Activated naive CD4-positive, alpha-beta T cell treated with Interleukin-2 at 50 U/mL for 16 hours (primary cell): ENCODE data around the gene DGKD.

Source experiments
- DNase-seq: peaks from one replicate; pipeline ENCODE4 v3.0.0-alpha.2; 2020

Gene DGKD

GRCh38 chr2:233430081-233430480 lies 75.8 kb downstream of the DGKD start:
- DNase-seq: no peak

GRCh38 chr2:233430651-233431050 lies 76.4 kb downstream of the DGKD start:
- no peak for DNase-seq

DNA sequence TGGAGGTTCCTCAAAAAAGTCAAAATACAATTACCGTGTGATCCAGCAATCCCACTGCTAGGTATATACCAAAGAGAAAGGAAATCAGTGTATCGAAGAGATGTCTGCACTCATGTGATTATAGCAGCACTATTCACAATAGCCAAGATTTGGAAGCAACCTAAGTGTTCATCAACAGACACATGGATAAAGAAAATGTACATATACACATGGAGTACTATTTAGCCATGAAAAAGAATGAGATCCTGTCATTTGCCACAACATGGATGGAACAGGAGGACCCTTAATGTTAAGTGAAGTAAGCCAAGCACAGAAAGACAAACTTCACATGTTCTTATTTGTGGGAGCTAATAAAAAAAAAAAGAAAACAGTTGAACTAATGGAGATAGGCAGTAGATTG lies 78.7 kb downstream of the DGKD start:
- no peak for DNase-seq

DNA sequence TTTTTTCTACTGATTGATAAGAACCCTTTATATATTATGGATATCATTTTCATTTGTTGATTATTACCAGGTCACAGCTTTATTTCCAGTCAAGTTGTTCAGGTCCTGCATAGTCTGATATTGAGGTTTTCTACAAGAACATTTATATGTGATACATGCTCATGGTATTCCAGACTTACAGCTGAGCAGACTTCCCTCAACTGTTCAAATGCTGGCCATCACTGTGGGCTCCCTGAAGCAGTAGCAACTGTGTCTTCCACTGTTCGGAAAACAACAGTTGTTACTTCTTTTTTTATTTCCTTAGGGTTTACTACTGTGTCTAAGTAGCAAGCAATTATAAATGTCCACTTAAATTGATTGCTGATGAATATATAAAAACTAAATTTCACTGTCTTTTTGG lies 79.5 kb downstream of the DGKD start:
- no peak for DNase-seq

DNA sequence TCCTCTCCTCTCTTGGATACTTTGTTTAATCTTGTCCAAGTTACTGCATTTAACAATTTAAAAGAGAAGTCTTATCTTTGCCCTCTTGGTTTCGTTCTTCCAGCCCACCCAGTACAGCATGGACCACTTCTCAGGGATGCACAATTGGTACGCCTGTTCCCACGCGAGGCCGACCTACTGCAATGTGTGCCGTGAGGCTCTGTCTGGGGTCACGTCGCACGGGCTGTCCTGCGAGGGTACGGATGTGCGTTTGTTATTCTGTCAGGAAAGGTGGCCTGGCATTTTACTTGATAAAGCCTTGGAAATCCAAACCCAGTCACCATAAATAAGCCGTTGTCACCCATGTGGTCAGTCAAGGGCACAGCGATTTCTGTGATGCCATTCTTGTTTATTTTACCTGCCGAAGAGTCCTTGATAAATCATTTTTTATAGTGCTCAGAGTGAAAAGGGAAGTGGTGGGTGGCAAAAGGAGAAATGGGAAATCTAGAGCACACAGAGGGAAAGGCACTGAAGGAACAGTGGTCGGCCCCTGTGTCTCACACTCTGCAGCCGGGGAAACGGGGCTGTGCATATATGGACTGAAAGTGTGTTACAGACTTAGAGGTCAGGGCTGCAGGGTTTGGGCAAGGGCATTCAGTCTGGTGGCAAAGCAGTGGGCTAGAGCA lies 80.5 kb downstream of the DGKD start:
- no peak for DNase-seq

GRCh38 chr2:233435436-233436190 lies 81.3 kb downstream of the DGKD start:
- no peak for DNase-seq

DNA sequence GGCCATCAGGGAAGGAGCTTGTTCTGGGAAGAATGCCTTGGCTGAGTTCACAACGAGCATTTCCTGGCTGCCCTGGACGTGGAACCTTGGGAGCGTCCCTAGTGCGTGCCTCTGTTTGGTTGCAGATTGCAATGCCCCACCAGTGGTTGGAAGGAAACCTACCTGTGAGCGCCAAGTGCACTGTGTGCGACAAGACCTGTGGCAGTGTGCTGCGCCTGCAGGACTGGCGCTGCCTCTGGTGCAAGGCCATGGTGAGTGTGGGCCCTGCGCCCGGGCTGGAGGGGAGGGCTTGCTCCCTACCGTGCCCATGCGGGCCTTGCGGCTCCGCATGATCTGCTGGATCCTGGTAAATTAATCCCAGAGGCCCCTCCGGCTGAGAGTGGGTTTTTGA lies 81.9 kb downstream of the DGKD start:
- DNase-seq: no peak

DNA sequence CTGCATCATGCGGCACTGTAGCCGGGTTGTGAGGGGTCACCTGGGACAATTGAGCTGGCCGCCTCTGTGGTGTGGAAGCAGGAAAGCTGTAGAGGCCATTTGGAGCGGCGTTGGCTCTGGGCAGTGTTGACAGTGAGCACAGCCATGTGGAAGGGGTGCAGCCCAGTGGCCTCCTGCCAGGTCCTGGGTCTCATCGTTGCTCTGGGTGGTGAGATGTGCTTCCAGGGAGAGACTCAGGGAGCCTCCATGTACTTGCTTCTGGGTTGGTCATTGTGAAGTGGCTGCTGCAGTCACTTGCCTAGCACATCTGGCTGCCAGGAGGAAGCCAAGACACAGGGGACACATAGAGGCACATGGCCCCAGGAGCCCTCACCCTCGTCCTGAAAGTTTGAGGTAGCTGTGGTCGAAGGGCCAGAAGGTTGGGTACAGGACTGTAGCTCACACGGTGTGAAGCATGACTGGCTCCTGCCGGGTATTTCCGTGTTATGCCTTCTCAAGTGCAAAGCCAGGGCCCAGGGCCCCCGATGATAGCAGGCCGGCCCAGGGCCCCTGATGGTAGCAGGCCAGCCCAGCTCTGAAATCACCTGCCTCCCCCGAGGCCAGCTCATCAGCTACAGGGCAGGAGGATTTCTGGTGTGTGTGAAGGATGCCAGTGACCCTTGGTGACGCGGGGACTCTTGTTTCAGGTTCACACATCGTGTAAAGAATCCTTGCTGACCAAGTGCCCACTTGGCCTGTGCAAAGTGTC lies 82.6 kb downstream of the DGKD start:
- no peak for DNase-seq

DNA sequence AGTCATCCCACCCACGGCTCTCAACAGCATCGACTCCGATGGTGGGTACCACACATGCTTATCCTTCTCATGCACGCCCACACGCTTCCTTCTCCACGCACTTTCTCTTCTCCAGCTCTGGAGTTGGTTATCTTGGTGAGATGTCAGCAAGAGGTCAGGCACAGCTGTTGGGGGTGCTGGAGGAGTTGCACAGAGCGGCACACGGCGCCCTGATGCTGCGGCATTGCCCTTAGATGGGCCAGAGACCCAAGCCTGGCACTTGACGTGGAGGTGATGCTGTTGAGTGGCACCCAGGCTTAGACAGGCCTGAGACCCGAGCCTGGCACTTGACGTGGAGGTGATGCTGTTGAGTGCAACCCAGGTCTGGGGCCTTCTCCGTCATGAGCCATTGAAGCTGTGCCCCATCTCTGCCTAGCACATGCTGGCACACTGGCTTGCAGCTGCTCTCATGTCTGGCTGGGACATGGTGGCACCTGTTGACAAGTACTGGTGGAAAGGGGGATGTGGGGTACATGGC lies 83.2 kb downstream of the DGKD start:
- no peak for DNase-seq

DNA sequence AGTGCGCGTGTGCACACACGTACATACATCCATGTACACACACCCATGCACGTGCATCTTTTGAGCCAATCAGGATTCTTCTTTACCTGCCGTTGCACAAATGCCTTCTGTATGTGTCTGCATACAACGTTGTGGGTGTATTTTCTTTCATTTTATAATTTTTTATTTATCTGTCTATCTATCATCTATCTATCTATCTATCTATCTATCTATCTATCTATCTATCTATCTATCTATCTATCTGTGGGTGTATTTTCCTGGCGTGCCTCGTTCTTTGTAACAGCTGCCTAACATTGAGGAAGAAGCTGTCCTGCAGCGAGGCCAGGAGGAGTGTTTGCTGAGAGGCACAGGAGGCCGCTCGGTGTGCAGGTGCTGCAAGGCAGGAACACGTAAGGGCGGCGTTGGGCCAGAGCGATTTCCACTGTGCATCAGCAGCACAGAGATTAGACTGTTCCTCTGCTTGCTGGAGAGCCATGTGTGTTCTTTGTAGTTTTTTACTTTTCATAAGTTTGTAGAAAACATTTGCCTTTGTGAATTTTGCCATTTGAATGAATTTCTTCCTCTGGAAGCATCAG lies 84.4 kb downstream of the DGKD start:
- no peak for DNase-seq

DNA sequence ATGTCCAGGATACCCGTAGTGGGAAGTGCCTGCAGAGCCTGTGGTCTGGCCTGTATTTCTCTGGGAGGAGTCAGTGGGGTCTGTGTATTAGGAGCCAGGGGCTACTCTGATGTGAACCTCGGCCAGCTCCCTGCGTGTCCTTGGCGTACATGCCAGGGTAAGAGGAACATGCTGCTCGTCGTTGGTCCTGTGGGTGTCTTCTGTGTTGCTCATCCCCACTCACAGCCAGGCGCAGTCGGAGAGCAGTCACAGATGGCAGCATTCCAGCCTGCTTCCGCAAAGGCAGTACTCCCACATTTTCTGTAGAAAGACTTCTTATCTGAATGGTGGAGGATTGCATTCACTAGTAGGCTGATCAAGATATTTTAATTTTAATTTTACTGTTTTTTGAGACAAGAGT lies 84.9 kb downstream of the DGKD start:
- no peak for DNase-seq

DNA sequence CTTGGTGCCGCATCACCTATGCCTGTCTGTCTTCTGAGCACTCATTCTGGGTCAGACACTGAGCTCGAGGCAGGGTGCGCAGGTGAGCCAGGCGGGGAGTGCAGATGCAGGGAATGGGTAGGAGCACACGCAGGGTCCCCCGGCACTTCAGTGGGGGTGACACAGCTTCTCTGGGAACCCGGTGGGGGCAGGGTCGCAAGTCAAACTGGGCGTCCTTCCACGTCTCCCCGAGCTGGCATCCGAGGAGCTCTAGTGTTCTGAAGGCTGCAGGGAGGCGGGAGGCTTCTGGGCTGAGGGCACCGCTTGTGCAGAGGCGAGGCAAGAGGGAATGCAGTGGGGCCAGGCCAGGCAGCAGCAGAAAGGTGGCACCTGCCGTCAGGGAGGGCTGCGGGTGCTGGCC lies 86.0 kb downstream of the DGKD start:
- DNase-seq: no peak

DNA sequence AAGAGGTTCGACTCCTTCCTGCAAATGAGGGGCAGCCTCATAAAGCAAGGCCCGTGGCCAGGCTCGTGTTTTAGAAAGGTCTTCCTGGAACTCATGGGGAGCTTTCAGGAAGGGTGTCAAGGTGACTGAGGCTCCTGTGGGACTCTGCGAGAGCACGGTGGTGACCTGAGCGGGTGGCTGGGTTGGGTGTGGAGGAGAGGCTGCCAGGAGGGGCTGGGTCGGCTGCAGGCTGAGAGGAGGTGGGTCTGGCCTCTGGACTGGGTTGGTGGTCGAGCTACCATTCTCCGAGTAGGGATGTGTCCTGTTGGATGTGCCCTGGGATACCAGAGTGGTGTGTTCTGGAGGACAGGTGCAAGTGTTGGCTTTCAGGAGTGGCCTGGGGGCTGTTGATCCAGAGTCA lies 86.4 kb downstream of the DGKD start:
- no peak for DNase-seq

- DNase-seq: no peak
Observed at GRCh38 chr2:233441161-233442027, 87.1 kb downstream of the DGKD start.

GRCh38 chr2:233442028-233442310 lies 87.7 kb downstream of the DGKD start:
- no peak for DNase-seq

GRCh38 chr2:233443511-233444183 lies 89.4 kb downstream of the DGKD start:
- DNase-seq: peak; percentile 82

DNA sequence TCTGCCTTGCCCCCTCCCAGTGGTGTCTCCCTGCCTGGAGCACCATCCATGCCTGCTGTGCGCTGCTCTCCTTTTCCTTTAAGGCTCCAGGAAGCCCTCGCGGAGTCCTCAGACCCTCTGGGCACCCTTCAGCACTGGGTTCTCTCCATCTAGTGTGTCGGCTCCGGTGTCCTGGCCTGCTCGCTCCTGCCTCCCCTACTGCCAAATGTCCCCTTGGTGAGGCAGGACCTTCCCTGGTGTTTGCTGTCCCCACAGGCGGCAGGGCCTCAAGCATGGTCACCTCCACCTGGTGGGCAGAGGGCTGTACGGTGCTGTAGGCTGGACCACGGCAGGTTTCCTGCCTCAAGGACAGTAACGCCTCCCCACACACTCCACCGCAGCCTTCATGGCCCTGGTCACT lies 90.2 kb downstream of the DGKD start:
- no peak for DNase-seq

GRCh38 chr2:233445152-233445830 lies 91.0 kb downstream of the DGKD start:
- no peak for DNase-seq

DNA sequence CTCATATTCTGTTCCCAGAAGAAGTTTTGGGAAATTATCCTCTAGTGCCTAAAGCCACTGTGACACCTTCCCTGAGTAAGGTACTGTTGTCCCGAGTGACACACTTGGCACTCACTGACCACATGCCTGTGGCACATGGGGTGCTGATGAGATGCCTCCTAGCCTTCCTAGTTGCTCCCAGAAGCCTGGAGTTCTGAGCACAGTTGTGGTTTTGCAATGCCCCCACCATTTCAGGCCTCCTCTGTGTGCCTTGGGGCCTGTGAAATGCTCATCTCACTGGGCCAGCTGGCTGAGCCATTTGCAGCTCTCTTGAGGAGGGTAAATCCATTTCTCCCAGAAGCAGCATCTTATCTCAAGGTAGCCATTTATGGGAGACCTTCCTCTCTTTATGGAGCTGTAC lies 91.8 kb downstream of the DGKD start:
- DNase-seq: no peak

DNA sequence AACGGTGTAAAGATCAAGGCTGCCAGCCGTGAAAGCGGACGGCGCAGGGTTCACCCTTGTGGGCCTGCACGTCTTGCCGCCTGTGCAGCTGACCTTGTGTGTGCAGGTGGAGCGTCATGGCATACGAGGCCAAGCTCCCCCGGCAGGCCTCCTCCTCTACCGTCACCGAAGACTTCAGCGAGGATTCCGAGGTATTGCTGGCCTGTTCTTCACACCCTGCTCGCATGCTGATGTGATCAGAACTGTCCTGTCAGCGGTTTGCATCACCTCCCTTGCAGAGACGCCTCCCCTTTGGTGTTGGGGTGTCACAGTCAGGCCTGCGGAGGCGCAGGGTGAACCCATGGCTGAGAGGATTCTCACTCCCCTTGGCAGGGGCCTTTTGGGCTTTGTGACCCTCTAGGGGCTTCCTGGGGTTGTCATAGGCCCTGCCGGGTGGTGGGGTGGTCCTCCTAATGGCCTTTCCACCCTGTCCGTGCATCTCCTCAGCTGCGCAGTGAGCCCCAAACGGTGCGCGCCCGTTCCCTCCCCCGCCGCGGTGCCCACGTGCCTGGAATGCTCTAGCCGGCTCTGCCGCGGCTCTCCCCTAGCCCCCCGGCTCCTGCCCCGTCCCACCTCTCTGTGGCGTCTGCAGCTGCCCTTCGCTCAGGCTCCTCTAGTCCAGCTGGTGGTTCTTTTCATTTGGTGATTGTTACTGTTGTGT lies 92.5 kb downstream of the DGKD start:
- no peak for DNase-seq
